Activated T-cell treated with anti-CD3 and anti-CD28 coated beads for 4 hours (primary cell): ENCODE results near the gene OSBP.
A peak's percentile ranks its signal among the peaks of the same experiment; 100 is the strongest.
"Not testable (repeated sequence)": the region's sequence is repeated elsewhere in the genome, so short reads cannot be mapped to it uniquely, and the experiment has no call there.

Experiments
- DNase-seq: peaks from one replicate; pipeline ENCODE4 v3.0.0-alpha.2; 2020

The OSBP gene

GRCh38 chr11:59550842-59551658 lies 64.5 kb downstream of the OSBP start:
- DNase-seq, result peak; percentile 79

GRCh38 chr11:59550368-59550841 lies 65.2 kb downstream of the OSBP start:
- DNase-seq, result peak; percentile 77

GRCh38 chr11:59548309-59548656 lies 67.3 kb downstream of the OSBP start:
- no peak for DNase-seq

- not testable (repeated sequence) for DNase-seq
Observed at GRCh38 chr11:59547605-59548308, 67.8 kb downstream of the OSBP start.

GRCh38 chr11:59545179-59546020 lies 70.2 kb downstream of the OSBP start:
- no peak for DNase-seq

GRCh38 chr11:59544869-59545178 lies 70.8 kb downstream of the OSBP start:
- no peak for DNase-seq

- not testable (repeated sequence) for DNase-seq
Observed at GRCh38 chr11:59543713-59544112, 71.9 kb downstream of the OSBP start.

GRCh38 chr11:59542142-59542810 lies 73.3 kb downstream of the OSBP start:
- DNase-seq, result no peak

GRCh38 chr11:59534676-59535075 lies 80.9 kb downstream of the OSBP start:
- no peak for DNase-seq

GRCh38 chr11:59532620-59533019 lies 83.0 kb downstream of the OSBP start:
- no peak for DNase-seq

- DNase-seq, result no peak
Observed at GRCh38 chr11:59528711-59529110, 86.9 kb downstream of the OSBP start.
